Osteocyte (in vitro differentiated cells): ENCODE results near the gene C2CD2. TPM values are rescaled to one million over a fixed set of nuclear protein-coding genes. Genes with fewer than 3 reads are reported as not detected.
A peak's percentile ranks its signal among the peaks of the same experiment; 100 is the strongest.

Experiments
- DNase-seq: peaks from one replicate; pipeline ENCODE4 v3.0.0; 2021; ENCODE audit warnings: mixed read lengths; ENCODE audit not compliant: unreplicated experiment; ENCODE audit errors: extremely low spot score
- H3K27ac Mint-ChIP-seq: one replicate; pipeline ENCODE4 v1.8.0; 2021; ENCODE audit warnings: mild to moderate bottlenecking, mixed read lengths; ENCODE audit not compliant: unreplicated experiment
- H3K27me3 Mint-ChIP-seq: one replicate; pipeline ENCODE4 v1.8.0; 2021; ENCODE audit warnings: mixed read lengths; ENCODE audit not compliant: unreplicated experiment
- H3K36me3 Mint-ChIP-seq: one replicate; pipeline ENCODE4 v1.8.0; 2021; ENCODE audit warnings: mixed read lengths; ENCODE audit not compliant: unreplicated experiment
- H3K4me1 Mint-ChIP-seq: one replicate; pipeline ENCODE4 v1.8.0; 2021; ENCODE audit warnings: mixed read lengths; ENCODE audit not compliant: unreplicated experiment
- H3K4me3 Mint-ChIP-seq: one replicate; pipeline ENCODE4 v1.8.0; 2021; ENCODE audit warnings: mild to moderate bottlenecking, moderate library complexity, mixed read lengths; ENCODE audit not compliant: unreplicated experiment
- H3K9me3 Mint-ChIP-seq: one replicate; pipeline ENCODE4 v1.8.0; 2021; ENCODE audit warnings: mixed read lengths; ENCODE audit not compliant: unreplicated experiment
- total RNA-seq: library from RNA; stranded (reverse); gene quantifications from 2 replicates; pipeline ENCODE4 v1.2.1, GENCODE V29; 2021
- TF ChIP-seq, protein P1 (sequence below): fragments of 200-600 bp; sonication (generic); IDR thresholded peaks from 2 replicates; pipeline ENCODE4 v1.5.0; 2021; ENCODE audit warnings: antibody characterized with exemption, mild to moderate bottlenecking, moderate library complexity

C2CD2 gene
- total RNA-seq, 1 donor from 2014 or later = 19.4 TPM

GRCh38 chr21:41958886-41959563 is 5.2 kb upstream of the C2CD2 start:
- Mint-ChIP-seq H3K36me3 (no peaks in the 10 kb centered on the region), H3K27me3 (no peaks in the 10 kb centered on the region), H3K4me1 (peaks cover 27% of the 10 kb centered on the region), H3K4me3 (no peak overlapping the region), H3K27ac (no peak overlapping the region), H3K9me3 (no peaks in the 10 kb centered on the region)
- no peak for DNase-seq
- TF ChIP-seq, protein P1, sequence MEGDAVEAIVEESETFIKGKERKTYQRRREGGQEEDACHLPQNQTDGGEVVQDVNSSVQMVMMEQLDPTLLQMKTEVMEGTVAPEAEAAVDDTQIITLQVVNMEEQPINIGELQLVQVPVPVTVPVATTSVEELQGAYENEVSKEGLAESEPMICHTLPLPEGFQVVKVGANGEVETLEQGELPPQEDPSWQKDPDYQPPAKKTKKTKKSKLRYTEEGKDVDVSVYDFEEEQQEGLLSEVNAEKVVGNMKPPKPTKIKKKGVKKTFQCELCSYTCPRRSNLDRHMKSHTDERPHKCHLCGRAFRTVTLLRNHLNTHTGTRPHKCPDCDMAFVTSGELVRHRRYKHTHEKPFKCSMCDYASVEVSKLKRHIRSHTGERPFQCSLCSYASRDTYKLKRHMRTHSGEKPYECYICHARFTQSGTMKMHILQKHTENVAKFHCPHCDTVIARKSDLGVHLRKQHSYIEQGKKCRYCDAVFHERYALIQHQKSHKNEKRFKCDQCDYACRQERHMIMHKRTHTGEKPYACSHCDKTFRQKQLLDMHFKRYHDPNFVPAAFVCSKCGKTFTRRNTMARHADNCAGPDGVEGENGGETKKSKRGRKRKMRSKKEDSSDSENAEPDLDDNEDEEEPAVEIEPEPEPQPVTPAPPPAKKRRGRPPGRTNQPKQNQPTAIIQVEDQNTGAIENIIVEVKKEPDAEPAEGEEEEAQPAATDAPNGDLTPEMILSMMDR = no peak

DNA sequence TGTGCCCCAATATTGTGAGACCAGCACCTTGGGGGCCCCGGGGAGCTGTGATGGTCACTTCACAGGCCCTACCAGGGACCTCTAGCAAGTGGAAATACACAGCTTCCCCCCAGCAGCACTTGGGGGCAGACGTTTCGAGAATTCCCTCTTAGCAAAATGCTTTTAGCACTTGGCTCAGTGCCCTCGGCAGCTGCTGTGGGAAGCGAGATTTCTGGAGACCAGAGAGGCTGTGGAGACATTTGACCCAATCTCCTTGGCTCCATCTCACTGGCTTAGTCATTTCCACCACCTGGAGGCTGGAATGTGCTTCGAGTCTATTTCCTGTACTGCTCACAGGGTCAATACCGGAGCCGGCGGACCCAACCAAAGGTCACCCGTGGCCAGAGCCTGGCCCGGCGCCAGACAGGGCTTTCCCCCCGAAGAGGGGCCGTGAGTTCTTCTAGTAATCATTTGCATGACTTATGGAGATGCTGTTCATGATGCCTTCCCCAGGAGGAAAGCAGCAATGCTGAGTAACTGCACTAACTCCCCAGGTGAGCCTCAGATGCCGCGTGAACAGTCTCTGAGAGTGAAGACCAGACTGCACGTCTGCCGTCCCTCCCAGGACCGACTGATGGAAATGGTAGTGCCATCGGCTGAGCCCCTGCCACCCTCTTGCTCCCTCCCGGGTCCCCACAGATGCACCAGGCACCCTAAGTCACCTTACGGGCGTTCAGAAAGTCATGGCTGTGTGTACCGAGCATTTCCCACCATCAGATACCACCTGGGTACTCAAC is 4.4 kb upstream of the C2CD2 start:
- H3K4me1 Mint-ChIP-seq = peaks cover 24% of the 10 kb centered on the region
- H3K27ac Mint-ChIP-seq = peak overlapping the region; percentile 81
- TF ChIP-seq, protein P1 = peak; percentile 39
- H3K27me3 Mint-ChIP-seq = no peaks in the 10 kb centered on the region
- DNase-seq = no peak
- H3K4me3 Mint-ChIP-seq = no peak overlapping the region
- H3K9me3 Mint-ChIP-seq = no peaks in the 10 kb centered on the region
- no peaks in the 10 kb centered on the region for H3K36me3 Mint-ChIP-seq

GRCh38 chr21:41956926-41957729 is 3.3 kb upstream of the C2CD2 start:
- no peaks in the 10 kb centered on the region for H3K36me3 Mint-ChIP-seq
- H3K9me3 Mint-ChIP-seq = no peaks in the 10 kb centered on the region
- peak overlapping the region; percentile 81 for H3K27ac Mint-ChIP-seq
- no peak overlapping the region for H3K4me3 Mint-ChIP-seq
- no peaks in the 10 kb centered on the region for H3K27me3 Mint-ChIP-seq
- no peak for DNase-seq
- TF ChIP-seq, protein P1 = no peak
- peaks cover 32% of the 10 kb centered on the region for H3K4me1 Mint-ChIP-seq

DNA sequence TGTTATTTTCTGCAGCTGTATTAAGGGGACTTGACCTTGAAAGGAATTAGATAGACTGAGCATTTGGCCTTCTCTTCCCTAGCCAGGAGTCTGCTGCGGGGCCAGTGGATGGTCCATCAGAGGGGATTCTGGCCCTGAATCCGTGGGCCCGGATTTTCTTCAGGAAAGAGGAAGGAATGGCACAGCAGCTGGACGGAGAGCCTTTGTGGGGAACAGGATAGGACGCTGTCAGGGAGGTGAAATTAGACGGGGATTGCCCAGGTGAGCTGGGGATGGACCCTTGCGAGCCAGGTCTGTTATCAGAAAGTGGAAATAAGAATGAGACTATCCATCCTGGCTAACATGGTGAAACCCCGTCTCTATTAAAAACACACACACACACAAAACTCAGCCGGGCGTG is 1.7 kb upstream of the C2CD2 start:
- Mint-ChIP-seq H3K9me3 (no peaks in the 10 kb centered on the region), H3K27ac (no peak overlapping the region), H3K27me3 (no peaks in the 10 kb centered on the region), H3K36me3 (no peaks in the 10 kb centered on the region), H3K4me3 (no peak overlapping the region), H3K4me1 (peaks cover 38% of the 10 kb centered on the region)
- TF ChIP-seq, protein P1 = no peak
- no peak for DNase-seq
